NCI-H1417 treated with DMSO at 0.1 percent for 48 hours (cell line): ENCODE results near the gene DPYSL4.

Experiments
- DNase-seq: peaks from one replicate; lab custom pipeline; 2025; lab: John Stamatoyannopoulos, UW

Gene DPYSL4

DNA sequence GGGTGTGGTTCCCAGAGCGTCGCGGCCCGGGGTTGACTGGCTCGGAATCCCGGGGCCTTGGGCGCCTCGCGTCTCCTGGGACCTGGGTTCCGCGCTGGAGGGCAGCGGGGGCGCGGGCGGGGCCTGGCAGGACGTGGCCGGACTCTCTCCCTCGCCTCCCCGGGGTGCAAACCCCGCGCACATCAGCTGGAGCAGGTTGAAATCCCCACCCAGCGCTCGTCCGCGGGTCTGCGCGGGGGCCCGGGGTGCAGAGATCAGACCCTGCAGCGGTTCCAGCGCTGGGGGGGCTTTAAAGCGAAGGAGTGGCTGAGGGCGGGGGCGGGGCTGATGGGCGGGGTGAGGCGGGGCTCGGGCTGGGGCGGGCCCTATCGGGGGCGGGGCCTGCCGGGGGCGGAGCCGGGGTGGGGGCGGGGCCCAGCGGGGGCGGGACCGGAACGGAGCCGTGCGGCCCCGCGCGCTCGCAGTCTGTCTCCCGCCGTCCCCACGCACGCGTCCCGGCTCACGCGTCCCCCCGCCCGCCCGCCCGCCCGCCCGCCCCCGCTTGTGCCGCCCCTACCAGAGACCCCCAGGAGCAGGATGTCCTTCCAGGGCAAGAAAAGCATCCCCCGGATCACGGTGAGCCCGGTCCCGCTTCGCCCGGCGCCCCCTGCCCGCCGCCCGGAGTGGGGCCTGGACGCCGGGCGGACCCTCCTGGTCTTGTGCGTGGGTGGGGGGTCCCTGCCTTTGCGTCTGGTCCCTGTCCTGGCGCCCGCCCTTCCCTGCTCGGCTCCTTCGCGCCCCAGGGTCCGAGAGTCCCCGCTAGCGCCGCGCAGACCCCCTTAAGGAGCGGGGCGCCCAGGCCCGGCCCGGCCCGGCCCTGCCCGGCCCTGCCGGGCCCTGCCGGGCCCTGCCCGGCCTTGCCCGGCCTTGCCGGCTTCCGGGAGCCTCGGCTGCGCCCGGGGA lies at the start of gene DPYSL4:
DPYSL4 (plus strand) TSS at position 461 of the 942 bp plus-strand sequence; CDS start at position 577, 116 bp downstream.
- no peak for DNase-seq

- DNase-seq, result no peak
Observed at GRCh38 chr10:132137111-132138072, 49.4 kb upstream of the DPYSL4 start.

- DNase-seq, result no peak
Observed at GRCh38 chr10:132138133-132138532, 48.6 kb upstream of the DPYSL4 start.

GRCh38 chr10:132138596-132138995 lies 48.2 kb upstream of the DPYSL4 start:
- no peak for DNase-seq

DNA sequence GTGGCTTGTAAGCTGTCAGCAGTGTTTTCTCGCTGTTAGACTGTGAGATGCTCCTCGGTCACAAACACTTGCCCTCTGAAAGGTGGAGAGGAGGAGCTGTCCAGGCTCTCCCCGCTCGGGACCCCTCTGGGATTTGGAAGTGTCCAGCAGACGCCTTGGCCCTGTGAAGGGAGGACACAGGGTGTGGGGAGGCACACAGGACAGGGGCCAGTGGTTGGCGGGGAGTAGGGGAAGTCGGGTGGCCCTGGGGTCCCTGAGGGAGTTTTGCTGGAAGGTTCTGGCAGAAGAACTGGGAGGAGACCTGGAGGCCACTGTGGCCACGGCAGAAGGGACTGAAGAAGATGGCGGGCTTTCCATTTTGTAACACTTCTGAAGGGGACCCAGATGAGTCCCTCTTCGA lies 47.2 kb upstream of the DPYSL4 start:
- DNase-seq, result no peak

GRCh38 chr10:132140167-132140925 lies 46.4 kb upstream of the DPYSL4 start:
- DNase-seq, result no peak

- DNase-seq, result no peak
Observed at GRCh38 chr10:132141076-132141475, 45.7 kb upstream of the DPYSL4 start.

DNA sequence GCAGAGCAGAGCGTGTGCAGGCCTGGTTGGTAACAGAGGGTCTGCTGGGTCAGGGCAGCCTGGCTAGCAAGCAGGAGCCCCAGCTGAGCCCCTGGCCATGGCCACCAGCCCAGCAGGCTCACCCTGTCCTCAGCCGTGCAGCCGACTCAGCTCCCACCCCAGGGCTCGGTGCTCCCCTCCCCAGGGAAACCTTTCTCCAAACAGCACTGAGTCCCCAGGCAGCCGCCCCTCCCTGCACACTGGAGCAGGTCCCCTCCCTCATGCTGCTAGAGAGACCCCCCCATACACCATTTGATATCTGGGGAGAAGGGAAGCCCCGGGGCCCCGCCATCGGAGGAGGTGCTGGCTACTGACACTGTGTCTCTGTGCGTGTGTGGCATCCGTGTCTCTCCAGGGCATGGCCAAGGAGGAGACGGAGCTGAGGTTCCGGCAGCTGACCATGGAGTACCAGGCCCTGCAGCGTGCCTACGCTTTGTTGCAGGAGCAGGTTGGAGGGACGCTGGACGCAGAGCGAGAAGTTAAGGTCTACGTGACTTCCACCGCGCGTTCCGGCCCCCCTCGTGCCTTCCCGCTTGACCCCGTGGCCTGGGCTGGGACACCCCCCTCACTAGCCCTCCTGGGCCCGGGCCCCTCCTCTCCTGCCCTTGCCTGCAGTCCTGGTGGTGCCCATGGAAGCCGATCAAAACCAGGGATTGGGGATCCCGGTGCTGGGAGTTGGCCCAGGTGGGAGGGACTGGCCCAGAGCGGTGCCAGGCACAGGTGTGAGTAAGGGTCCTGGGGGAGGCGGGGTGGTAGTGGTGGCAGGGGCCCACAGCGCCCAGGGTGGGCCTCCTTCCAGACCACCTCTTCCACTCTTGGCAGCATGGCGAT lies 45.0 kb upstream of the DPYSL4 start:
- no peak for DNase-seq

GRCh38 chr10:132142396-132143161 lies 44.2 kb upstream of the DPYSL4 start:
- no peak for DNase-seq

DNA sequence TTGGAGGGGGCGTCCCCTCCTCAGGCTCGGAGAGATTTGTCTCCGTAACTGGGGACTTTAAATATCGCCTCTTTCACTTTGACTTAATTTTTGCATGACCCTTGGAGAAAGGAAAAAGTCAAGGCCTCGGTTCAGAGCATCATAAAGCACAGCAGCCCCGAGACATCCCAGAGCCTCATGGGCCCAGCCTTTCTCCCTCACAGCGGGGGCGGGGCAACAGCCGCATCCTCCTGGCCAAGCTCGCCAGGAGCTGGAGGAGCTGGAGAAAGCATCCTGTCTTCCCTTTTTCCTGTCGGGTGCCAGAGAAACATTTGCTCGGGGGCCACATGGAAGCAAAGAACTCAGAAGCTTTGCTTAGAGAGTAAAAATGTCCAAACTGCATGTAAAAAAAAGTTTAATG lies 43.6 kb upstream of the DPYSL4 start:
- no peak for DNase-seq

DNA sequence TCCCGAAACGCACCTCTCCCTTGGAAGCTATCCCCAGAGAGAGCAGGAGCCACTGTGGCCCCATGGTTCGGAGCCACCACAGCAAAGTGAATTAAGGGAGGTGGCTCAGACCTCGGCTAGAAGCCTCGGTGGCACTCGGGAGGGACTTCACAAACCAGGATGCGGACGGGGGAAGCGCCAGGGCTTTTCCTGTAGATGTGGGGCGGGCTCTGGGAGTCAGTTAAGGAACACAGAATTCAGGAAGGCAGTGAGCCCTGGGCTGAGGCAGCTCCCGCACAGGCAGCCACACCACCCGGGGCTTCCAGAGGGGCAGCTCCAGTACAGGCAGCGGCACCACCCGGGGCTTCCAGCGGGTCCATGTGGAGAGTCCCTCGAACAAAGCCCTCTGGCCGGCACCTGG lies 42.7 kb upstream of the DPYSL4 start:
- no peak for DNase-seq

DNA sequence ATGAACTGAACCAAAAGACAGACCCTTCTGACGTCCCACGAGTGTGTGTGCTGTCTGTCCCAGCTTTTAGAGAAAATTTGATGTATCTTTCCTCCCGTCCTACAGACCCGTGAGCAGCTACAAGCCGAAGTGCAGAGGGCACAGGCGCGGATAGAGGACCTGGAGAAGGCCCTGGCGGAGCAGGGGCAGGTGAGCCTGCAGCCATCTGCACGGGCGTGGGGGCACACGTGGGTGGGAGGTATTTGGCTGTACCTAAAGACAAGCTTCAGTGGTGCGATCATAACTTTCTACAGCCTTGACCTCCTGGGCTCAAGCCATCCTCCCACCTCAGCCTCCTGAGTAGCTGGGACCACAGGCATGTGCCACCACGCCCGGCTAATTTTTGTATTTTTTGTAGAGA lies 41.7 kb upstream of the DPYSL4 start:
- DNase-seq, result no peak

DNA sequence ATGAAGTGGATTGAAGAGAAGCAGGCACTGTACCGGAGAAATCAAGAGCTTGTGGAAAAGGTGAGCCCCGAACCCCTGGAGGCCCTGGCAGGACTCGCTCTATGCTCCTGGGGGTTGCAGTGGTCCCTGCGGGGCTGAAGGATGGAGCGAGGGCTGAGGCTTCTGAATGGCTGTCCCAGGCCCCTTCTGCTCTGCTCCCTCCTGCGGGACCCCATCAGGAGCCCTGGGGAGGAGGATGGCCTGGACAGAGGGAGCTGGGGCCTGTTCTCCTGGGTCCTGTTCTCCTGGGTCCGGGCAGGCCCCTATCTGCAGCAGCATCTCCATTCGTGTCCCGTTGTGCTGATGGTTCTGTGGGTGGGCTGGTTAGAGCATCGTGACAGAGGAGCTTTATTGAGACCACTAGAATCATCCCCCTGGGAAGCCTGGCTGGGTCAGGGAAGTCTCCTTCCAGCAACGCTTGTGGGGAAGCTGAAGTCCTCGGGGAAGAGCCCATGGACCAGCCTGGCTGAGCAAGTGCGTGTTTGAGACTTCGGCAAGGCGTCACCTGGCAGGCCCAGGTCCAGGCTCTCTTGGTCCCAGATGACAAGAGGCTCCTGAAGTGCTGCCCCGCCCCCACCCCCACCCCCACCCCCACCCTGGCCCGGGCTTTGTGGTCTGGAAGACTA lies 41.1 kb upstream of the DPYSL4 start:
- no peak for DNase-seq

GRCh38 chr10:132146271-132146671 lies 40.5 kb upstream of the DPYSL4 start:
- no peak for DNase-seq

GRCh38 chr10:132146941-132147915 lies 39.5 kb upstream of the DPYSL4 start:
- no peak for DNase-seq

DNA sequence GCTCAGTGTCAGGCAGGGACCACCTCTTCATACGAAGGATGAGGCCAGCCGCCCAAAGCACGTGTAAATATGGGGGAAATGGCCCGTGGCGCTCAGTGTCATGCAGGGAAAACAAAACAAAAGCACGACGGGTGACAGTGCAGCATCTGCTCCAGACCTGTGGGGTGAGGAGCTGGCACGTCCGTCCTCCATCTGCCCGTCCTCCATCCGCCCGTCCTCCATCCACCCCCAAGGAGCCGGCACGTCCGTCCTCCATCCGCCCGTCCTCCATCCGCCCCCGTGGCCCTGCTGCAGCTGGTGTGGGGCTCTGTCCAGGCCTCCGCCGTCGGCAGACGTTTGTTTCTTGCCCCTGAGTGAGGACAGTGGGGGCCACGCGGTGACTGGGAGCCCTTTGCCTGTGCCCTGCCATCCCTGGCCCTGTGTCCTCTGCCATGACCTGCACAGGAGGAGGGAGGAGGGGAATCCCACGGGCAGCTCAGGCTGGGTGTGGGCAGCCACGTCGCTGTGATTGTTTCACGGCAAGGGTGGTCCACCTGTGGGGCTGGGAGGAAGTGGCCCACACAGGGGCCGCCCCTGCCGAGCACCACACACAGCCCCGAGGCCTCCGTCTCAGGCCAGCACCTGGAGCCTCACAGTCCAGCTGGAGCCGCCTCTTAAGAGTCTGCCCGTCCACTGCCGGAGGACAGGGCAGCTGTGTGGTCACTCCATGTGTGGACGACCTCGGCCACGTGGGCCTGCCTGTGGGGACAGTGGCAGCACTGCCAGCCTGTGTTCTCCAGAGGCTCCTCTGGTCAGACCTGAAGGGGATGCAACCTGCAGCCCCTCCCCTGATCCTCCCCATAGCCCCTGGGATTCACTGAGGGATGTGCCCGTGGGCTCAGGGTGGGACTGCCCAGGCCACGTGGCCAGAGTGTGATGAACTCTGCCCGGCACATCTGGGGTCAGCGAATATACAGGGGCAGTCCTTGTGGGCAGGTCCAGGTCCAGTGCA lies 38.2 kb upstream of the DPYSL4 start:
- no peak for DNase-seq

DNA sequence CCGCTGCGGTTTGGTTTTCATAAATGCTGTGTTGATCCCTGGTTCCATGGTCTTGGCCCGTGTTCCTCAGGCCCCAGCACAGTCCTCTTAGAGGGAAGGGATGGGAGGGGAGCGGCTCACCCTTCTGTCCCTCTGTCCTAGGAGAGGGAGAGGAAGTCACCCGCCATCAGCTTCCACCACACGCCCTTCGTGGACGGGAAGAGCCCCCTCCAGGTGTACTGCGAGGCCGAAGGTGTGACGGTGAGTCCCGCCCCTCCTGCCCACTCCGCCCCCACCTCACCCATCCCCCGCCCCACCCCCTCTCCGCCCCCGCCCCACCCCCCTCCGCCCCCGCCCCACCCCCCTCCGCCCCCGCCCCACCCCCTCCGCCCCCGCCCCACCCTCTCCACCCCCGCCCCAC lies 37.5 kb upstream of the DPYSL4 start:
- no peak for DNase-seq
